B cell (primary cell): ENCODE results near the gene TCL1A. TPM values are rescaled to one million over a fixed set of nuclear protein-coding genes. Genes with fewer than 3 reads are reported as not detected.

Experiments used
- ATAC-seq: fragments of 200-7000 bp; cut with Tn5 transposase; one replicate; pipeline ENCODE4 v1.10.0; 2021; ENCODE audit warnings: low read depth, mild to moderate bottlenecking, moderate number of reproducible peaks, moderate library complexity
- CTCF ChIA-PET: fragments of 350-600 bp; sonication (Branson Sonifier 250); formaldehyde crosslinking; loops from one replicate; lab custom pipeline; 2021; ENCODE audit warnings: antibody characterized with exemption, inconsistent platforms; lab: Charles Lee
- POLR2A ChIA-PET: fragments of 350-600 bp; sonication (Branson Sonifier 250); formaldehyde crosslinking; loops from one replicate; lab custom pipeline; 2021; ENCODE audit warnings: antibody characterized with exemption; lab: Charles Lee
- DNase-seq: peaks from one replicate; pipeline ENCODE4 v3.0.0; 2013
- H2AFZ ChIP-seq: 2 replicates; pipeline ENCODE4 v1.6.1; 2012; ENCODE audit warnings: mild to moderate bottlenecking, low read depth, low read length; ENCODE audit not compliant: insufficient read depth, poor library complexity, severe bottlenecking
- H3K27ac ChIP-seq, 2 donors: 1 replicate in 1 of 2; 2 replicates in 1 of 2; pipeline ENCODE4 v1.5.1; 2012 to 2013; ENCODE audit warnings: low read length in 2 of 2, mild to moderate bottlenecking in 2 of 2, moderate library complexity in 1 of 2
- H3K27me3 ChIP-seq, 4 experiments: fragments of 200-600 bp in 1 of 4; sonication (generic) in 1 of 4; replicated peaks in 1 of 4; 1 replicate in 2 of 4; 2 replicates in 2 of 4; pipeline versions ENCODE4 v1.6.1 to v1.7.0; 2013 to 2016; ENCODE audit warnings: low read length in 3 of 4, mild to moderate bottlenecking in 2 of 4, mixed read lengths in 1 of 4, moderate library complexity in 1 of 4; ENCODE audit not compliant: insufficient read depth in 4 of 4, control insufficient read depth in 3 of 4; ENCODE audit errors: control extremely low read depth in 1 of 4
- H3K36me3 ChIP-seq, 2 experiments: replicated peaks in 1 of 2; 1 replicate in 1 of 2; 2 replicates in 1 of 2; pipeline versions ENCODE4 v1.6.1 to v1.7.1; 2013; ENCODE audit warnings: low read length in 1 of 2; ENCODE audit not compliant: insufficient read depth in 2 of 2, control insufficient read depth in 1 of 2; ENCODE audit errors: control extremely low read depth in 1 of 2, extremely low read depth in 1 of 2
- H3K4me1 ChIP-seq, 2 donors: fragments of 200-600 bp in 1 of 2; sonication (generic) in 1 of 2; 1 replicate in 1 of 2; 2 replicates in 1 of 2; pipeline versions ENCODE4 v1.5.1 to v1.6.1; 2013 to 2017; ENCODE audit warnings: low read length in 2 of 2; ENCODE audit not compliant: control insufficient read depth in 2 of 2, insufficient read depth in 2 of 2
- H3K4me2 ChIP-seq: replicated peaks from 2 replicates; pipeline ENCODE3; 2012; ENCODE audit warnings: mild to moderate bottlenecking, low read depth, low read length; ENCODE audit not compliant: poor library complexity, severe bottlenecking
- H3K4me3 ChIP-seq, 5 experiments: fragments of 200-600 bp in 1 of 5; sonication (generic) in 1 of 5; 1 replicate in 3 of 5; 2 replicates in 2 of 5; pipeline versions ENCODE4 v1.5.1 to v1.7.0; 2011 to 2016; ENCODE audit warnings: low read length in 4 of 5, mild to moderate bottlenecking in 4 of 5, low read depth in 2 of 5, control low read depth in 1 of 5, moderate library complexity in 1 of 5; ENCODE audit not compliant: insufficient read depth in 1 of 5; ENCODE audit errors: control extremely low read depth in 1 of 5, extremely low read depth in 1 of 5
- H3K79me2 ChIP-seq: fragments of 200-600 bp; sonication (generic); one replicate; pipeline ENCODE4 v1.6.0; 2016; ENCODE audit warnings: low read length; ENCODE audit not compliant: control insufficient read depth, insufficient read depth
- H3K9ac ChIP-seq: fragments of 200-600 bp; sonication (generic); 2 replicates; pipeline ENCODE4 v1.6.1; 2017; ENCODE audit warnings: mild to moderate bottlenecking, low read length, moderate library complexity
- H3K9me3 ChIP-seq, 3 donors: one replicate each; pipeline versions ENCODE4 v1.6.1 to v1.7.1; 2013; ENCODE audit warnings: low read length in 2 of 3; ENCODE audit not compliant: control insufficient read depth in 2 of 3, insufficient read depth in 1 of 3; ENCODE audit errors: control extremely low read depth in 1 of 3
- H4K20me1 ChIP-seq: 2 replicates; pipeline ENCODE4 v1.6.0; 2012; ENCODE audit warnings: mild to moderate bottlenecking, low read length; ENCODE audit not compliant: insufficient read depth, control insufficient read depth, poor library complexity, severe bottlenecking
- H3K27ac Mint-ChIP-seq: one replicate; pipeline ENCODE4 v1.8.0; 2021; ENCODE audit warnings: mixed read lengths
- H3K27me3 Mint-ChIP-seq: one replicate; pipeline ENCODE4 v1.8.0; 2021; ENCODE audit warnings: mixed read lengths
- H3K4me1 Mint-ChIP-seq: one replicate; pipeline ENCODE4 v1.8.0; 2021; ENCODE audit warnings: mixed read lengths
- H3K4me3 Mint-ChIP-seq: one replicate; pipeline ENCODE4 v1.8.0; 2021; ENCODE audit warnings: mixed read lengths
- H3K9me3 Mint-ChIP-seq: one replicate; pipeline ENCODE4 v1.8.0; 2022; ENCODE audit warnings: mixed read lengths; ENCODE audit not compliant: insufficient read depth
- CTCF ChIP-seq: fragments of 200-600 bp; IDR thresholded peaks from one replicate; pipeline ENCODE4 v1.8.0; 2022; ENCODE audit warnings: antibody characterized with exemption, mild to moderate bottlenecking
- EZH2 ChIP-seq: IDR thresholded peaks from 2 replicates; pipeline ENCODE4 v1.6.1; 2012; ENCODE audit warnings: borderline replicate concordance, low read depth, mild to moderate bottlenecking, moderate library complexity, low read length; ENCODE audit not compliant: insufficient read depth, poor library complexity, severe bottlenecking
- WGBS: methylation state at CpG from one replicate; pipeline ENCODE4 v1.1.5; 2013; ENCODE audit warnings: missing lambda C conversion rate; ENCODE audit not compliant: insufficient coverage; 5-methylcytosine and 5-hydroxymethylcytosine counted together
- intact Hi-C: fragments of 100-400 bp; cut with micrococcal nuclease; formaldehyde crosslinking; loops from one replicate; pipeline ENCODE4 v1.10.0; 2022
- polyA plus RNA-seq: library from polyadenylated mRNA; depleted of rRNA; stranded (reverse); fragments of >200 nt; gene quantifications from 2 replicates; pipeline ENCODE4 v1.2.3, GENCODE V29; 2012
- total RNA-seq, 2 donors: library from RNA; stranded (reverse); fragments of 120-200 nt in 1 of 2; gene quantifications; 1 replicate in 1 of 2; 2 replicates in 1 of 2; pipeline versions ENCODE4 v1.2.3 to v1.2.4, GENCODE V29; 2013 to 2022

Gene TCL1A
- total and polyA plus RNA-seq, 2 donors (not counting 1 experiment from before 2014, with no cell fraction given) = 272 to 770 TPM

- H3K9me3 Mint-ChIP-seq = no peaks in the 10 kb centered on the region
- H3K4me3 Mint-ChIP-seq = no peak overlapping the region
- CTCF ChIA-PET = interaction anchor here (0.6 to 1.9 kb wide), 8 partner anchors 14 to 156 kb away, joined by 3 to 10 read pairs (median 4); no protein-coding TSS in a partner anchor
- TF ChIP-seq EZH2 (no peak), CTCF (no peak)
- peaks cover 24% of the 10 kb centered on the region for H3K27me3 Mint-ChIP-seq
- Histone ChIP-seq H4K20me1 (no peaks in the 10 kb centered on the region), H3K36me3 (no peaks in the 10 kb centered on the region), H3K9ac (no peak overlapping the region), H3K4me3 (no peak overlapping the region), H3K4me1 (peaks cover 52 to 70% of the 10 kb centered on the region in 2 donors), H3K27ac (peak overlapping the region in 1 of 2 donors; percentile 40), H3K27me3 (no peaks in the 10 kb centered on the region), H3K79me2 (peaks cover 4% of the 10 kb centered on the region), H2AFZ (no peak overlapping the region), H3K4me2 (peak overlapping the region; percentile 39), H3K9me3 (peaks cover 0 to 7% (median 0%) of the 10 kb centered on the region in 3 donors)
- H3K4me1 Mint-ChIP-seq = peaks cover 69% of the 10 kb centered on the region
- peak overlapping the region; percentile 54 for H3K27ac Mint-ChIP-seq
- WGBS = 31% methylated on average over 6 of the region's 8 CpGs
- DNase-seq = peak; percentile 52
- ATAC-seq = peak; percentile 73
- POLR2A ChIA-PET = no interaction called here
- intact Hi-C loops = loop anchor here (5.0 kb wide), 2 partner anchors 68 to 238 kb away; no protein-coding TSS in a partner anchor
Measured at GRCh38 chr14:95679998-95680735, 33.8 kb downstream of the TCL1A start.
